HG03342 (cell line): ENCODE data around the gene MSANTD1.

Experiments used
- ATAC-seq: cut with Tn5 transposase; IDR thresholded peaks from one replicate; pipeline ENCODE4 v1.9.1; 2021; ENCODE audit warnings: mild to moderate bottlenecking, moderate library complexity; ENCODE audit not compliant: unreplicated experiment

Gene MSANTD1

DNA sequence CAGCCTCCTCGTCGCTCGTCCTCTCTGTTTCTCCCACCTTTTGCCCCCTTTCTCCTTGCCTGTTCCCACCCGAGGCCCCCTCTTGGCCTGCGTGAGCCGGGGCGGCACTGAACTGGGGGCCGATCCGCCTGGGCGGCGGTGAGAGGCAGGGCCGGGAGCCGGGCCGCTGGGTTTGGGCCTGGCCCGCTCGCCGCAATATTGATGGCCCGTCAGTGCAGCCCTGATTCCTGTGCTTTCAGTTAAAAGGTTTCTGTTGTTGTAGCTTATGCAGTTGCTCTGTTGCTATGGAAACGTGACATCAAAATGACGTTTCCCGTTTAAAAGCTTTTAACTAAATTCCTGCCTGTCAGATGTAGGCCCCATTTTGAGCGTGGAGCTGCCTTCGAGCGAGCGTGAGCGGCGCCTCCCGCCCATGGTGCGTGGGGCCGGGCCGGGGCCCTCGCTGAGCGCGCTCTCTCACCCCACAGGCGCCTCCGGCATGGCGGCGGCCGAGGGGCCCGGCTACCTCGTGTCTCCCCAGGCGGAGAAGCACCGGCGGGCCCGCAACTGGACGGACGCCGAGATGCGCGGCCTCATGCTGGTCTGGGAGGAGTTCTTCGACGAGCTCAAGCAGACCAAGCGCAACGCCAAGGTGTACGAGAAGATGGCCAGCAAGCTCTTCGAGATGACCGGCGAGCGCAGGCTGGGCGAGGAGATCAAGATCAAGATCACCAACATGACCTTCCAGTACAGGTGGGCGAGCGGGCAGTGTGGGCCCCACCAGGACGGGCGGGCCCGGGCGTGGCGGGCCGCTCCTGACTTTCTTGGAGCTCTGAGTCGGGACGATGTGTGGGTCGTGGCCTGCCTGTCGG is at the start of gene MSANTD1:
Gene MSANTD1 (plus strand): TSS at position 349 of the 851 bp plus-strand sequence. CDS start 64 bp downstream, at position 413.
- no peak for ATAC-seq

- ATAC-seq: no peak
Observed at GRCh38 chr4:3199653-3200422, 49.1 kb upstream of the MSANTD1 start.

GRCh38 chr4:3200423-3201090 is 48.4 kb upstream of the MSANTD1 start:
- no peak for ATAC-seq

GRCh38 chr4:3201718-3202702 is 46.9 kb upstream of the MSANTD1 start:
- peak; percentile 53 for ATAC-seq

DNA sequence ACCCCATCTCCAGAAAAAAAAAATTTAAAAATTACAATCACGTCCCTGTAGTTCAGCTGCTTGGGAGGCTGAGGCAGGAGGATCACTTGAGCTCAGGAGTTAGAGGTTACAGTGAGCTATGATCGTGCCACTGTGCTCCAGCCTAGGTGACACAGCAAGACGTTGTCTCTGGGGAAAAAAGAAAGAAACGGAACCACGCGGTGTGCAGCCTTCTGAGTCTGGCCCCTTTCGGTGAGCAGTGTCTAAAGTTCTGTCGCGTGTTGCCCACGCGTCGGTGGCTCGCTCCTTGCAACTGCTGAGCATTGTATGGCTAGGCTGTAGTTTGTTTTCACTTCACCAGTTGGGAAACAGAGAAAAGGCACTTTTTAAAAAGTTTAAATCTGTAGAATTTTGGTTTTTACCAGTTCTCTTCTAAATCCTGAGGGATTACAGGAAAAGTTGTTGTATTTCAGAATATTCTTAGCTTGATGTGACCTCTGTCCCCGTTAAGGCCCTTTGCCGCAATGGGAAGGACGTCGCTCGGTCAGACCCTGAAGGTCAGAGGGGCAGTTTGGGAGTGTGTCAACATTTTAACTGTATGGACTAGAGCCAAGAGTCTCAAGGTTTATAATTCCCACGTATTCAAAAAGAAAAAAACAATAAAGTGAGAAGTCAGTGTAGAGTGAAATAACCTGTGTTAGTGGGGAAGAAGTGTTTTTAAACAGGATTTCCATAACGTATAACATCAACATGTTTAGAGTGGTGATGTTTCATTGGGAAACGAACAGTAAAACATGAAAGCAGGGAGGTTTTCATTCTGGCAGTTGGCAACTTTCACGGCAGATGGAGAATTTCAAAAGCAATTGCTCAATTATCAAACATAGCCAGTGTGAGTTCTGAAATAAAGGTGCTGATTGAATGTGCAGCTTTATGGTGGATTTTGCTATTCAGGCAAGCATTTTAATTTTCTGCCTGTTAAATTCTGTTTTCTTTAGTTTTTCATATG is 45.8 kb upstream of the MSANTD1 start:
- ATAC-seq: no peak

DNA sequence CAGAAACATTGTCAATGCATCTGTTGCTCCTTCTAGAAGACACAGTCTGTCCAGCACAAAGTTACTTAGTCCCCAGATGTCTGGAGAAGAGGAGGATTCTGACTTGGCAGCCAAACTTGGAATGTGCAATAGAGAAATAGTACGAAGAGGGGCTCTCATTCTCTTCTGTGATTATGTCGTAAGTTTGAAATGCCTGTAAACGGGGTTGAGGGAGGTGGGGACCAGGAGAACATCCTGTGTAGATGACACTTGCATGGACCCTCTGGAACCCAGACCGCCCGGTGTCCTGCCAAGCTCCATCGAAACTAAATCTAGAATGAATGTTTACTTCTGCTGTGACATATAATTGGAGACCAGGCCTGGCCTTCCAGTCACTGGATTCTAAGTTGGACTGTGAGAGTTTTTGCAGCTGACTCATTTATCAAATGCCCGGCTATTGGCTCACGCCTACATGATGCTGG is 45.0 kb upstream of the MSANTD1 start:
- no peak for ATAC-seq

- no peak for ATAC-seq
Observed at GRCh38 chr4:3205995-3206394, 43.0 kb upstream of the MSANTD1 start.

GRCh38 chr4:3206439-3207100 is 42.4 kb upstream of the MSANTD1 start:
- no peak for ATAC-seq

- ATAC-seq: no peak
Observed at GRCh38 chr4:3207531-3208037, 41.4 kb upstream of the MSANTD1 start.

DNA sequence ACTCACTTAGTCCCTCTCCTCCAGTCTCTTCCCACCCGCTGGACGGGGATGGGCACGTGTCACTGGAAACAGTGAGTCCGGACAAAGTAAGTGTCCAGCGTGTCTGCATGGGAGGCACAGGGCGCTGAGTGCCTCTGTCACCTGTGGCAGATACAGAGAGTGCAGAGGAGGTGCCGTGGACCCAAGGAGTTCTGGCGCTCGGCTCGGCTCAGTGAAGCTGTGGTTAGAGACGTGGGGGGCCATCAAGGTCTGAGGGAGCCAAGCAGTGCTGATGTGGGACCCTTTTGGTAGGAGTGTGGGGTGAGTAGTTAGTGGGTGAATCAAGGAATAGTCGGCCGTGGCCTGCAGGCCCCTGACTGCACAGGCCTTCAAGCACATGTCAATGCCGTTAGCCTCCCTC is 40.1 kb upstream of the MSANTD1 start:
- ATAC-seq: no peak

- ATAC-seq: no peak
Observed at GRCh38 chr4:3209551-3210325, 39.2 kb upstream of the MSANTD1 start.

GRCh38 chr4:3210467-3210866 is 38.5 kb upstream of the MSANTD1 start:
- no peak for ATAC-seq

GRCh38 chr4:3211866-3212265 is 37.1 kb upstream of the MSANTD1 start:
- ATAC-seq: no peak

GRCh38 chr4:3212391-3213105 is 36.4 kb upstream of the MSANTD1 start:
- no peak for ATAC-seq

DNA sequence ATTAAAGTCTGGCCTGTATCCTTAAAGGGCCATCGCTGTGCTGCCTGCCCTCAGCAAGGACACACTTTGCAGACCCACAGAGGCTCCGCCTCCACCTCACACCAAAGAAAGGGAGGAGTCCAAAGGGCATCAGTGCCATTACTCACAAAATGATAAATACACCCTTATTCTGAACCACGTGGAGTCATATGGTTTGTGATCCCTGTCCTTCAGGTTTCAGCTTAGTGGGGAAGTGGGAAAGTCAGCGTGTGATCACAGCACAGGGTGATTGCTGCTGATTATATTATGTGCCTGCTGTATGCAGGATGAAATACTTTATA is 35.9 kb upstream of the MSANTD1 start:
- no peak for ATAC-seq

DNA sequence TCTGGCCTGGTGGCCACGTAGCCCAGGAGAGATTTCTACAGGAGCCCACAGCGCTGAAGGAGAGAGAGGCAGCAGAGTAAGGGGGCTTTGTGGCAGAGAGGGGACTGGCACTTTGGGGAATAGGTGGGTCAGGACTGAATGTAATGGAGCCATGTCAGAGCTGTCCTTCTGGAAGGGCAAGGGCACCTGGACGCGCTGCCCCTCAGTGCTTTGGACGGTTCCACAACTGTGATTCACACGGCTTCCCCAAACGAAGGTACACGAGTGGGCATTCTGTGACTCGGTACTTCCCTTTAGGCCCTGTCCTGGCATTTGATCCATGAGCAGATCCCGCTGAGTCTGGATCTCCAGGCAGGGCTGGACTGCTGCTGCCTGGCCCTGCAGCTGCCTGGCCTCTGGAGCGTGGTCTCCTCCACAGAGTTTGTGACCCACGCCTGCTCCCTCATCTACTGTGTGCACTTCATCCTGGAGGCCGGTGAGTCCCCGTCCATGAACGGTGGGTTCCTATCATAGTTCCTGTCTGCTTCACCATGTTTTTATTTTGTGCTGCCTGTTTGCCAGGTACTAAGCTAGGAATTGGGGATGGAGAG is 35.2 kb upstream of the MSANTD1 start:
- no peak for ATAC-seq

- no peak for ATAC-seq
Observed at GRCh38 chr4:3215256-3215655, 33.7 kb upstream of the MSANTD1 start.
